T-cell (primary cell): ENCODE data around the gene ATG4D. TPM values are rescaled to one million over a fixed set of nuclear protein-coding genes. Genes with fewer than 3 reads are reported as not detected.
A peak's percentile ranks its signal among the peaks of the same experiment; 100 is the strongest.
"Not testable (repeated sequence)": the region's sequence is repeated elsewhere in the genome, so short reads cannot be mapped to it uniquely, and the experiment has no call there.

Experiments
- ATAC-seq, 4 experiments: fragments of 200-7000 bp in 3 of 4; fragments of 150-1000 bp in 1 of 4; cut with Tn5 transposase; replicated peaks in 1 of 4; 1 replicate in 3 of 4; 2 replicates in 1 of 4; pipeline ENCODE4 v1.10.0; 2021; ENCODE audit warnings: moderate library complexity in 3 of 4, mild to moderate bottlenecking in 2 of 4, moderate number of reproducible peaks in 1 of 4
- CTCF ChIA-PET, 2 donors: fragments of 300-600 bp; sonication (Branson Sonifier 250); formaldehyde crosslinking; loops; one replicate each; lab custom pipeline; 2022; ENCODE audit warnings: antibody characterized with exemption in 2 of 2; lab: Charles Lee
- POLR2A ChIA-PET, 2 donors: fragments of 300-600 bp; sonication (Branson Sonifier 250); formaldehyde crosslinking; loops; one replicate each; lab custom pipeline; 2022; ENCODE audit warnings: antibody characterized with exemption in 2 of 2; lab: Charles Lee
- DNase-seq, 35 experiments: peaks; one replicate each; pipeline versions ENCODE4 v3.0.0 to v3.0.0-alpha.2; 2013 to 2023
- H3K27ac ChIP-seq: one replicate; pipeline ENCODE4 v1.5.1; 2013; ENCODE audit warnings: low read length
- H3K27me3 ChIP-seq, 2 experiments: replicated peaks in 1 of 2; 1 replicate in 1 of 2; 2 replicates in 1 of 2; pipeline versions ENCODE4 v1.6.1 to v1.7.0; 2013; ENCODE audit warnings: low read length in 1 of 2, mixed read lengths in 1 of 2; ENCODE audit not compliant: control insufficient read depth in 2 of 2, insufficient read depth in 2 of 2; ENCODE audit errors: extremely low read depth in 1 of 2
- H3K36me3 ChIP-seq, 2 donors: 1 replicate in 1 of 2; 2 replicates in 1 of 2; pipeline versions ENCODE4 v1.6.1 to v1.7.0; 2013; ENCODE audit warnings: low read length in 1 of 2; ENCODE audit not compliant: control insufficient read depth in 2 of 2, insufficient read depth in 1 of 2; ENCODE audit errors: extremely low read depth in 1 of 2
- H3K4me1 ChIP-seq, 2 experiments: 1 replicate in 1 of 2; 2 replicates in 1 of 2; pipeline versions ENCODE4 v1.6.1 to v1.7.0; 2013; ENCODE audit warnings: low read length in 2 of 2, mixed read lengths in 1 of 2; ENCODE audit not compliant: insufficient read depth in 2 of 2, control insufficient read depth in 1 of 2; ENCODE audit errors: extremely low read depth in 1 of 2
- H3K4me3 ChIP-seq, 2 donors: 1 replicate in 1 of 2; 2 replicates in 1 of 2; pipeline versions ENCODE4 v1.5.1 to v1.7.0; 2013; ENCODE audit warnings: mild to moderate bottlenecking in 2 of 2, low read length in 1 of 2, moderate library complexity in 1 of 2; ENCODE audit not compliant: control insufficient read depth in 1 of 2; ENCODE audit errors: extremely low read depth in 1 of 2
- H3K9me3 ChIP-seq: 2 replicates; pipeline ENCODE4 v1.7.0; 2013
- H3K27ac Mint-ChIP-seq, 2 donors: one replicate each; pipeline ENCODE4 v1.8.0; 2020 to 2021; ENCODE audit warnings: mild to moderate bottlenecking in 2 of 2, mixed read lengths in 2 of 2
- H3K27me3 Mint-ChIP-seq, 2 donors: one replicate each; pipeline ENCODE4 v1.8.0; 2021 to 2022; ENCODE audit warnings: mixed read lengths in 2 of 2
- H3K36me3 Mint-ChIP-seq: one replicate; pipeline ENCODE4 v1.8.0; 2021; ENCODE audit warnings: mixed read lengths
- H3K4me1 Mint-ChIP-seq, 3 donors: one replicate each; pipeline ENCODE4 v1.8.0; 2020 to 2022; ENCODE audit warnings: mixed read lengths in 3 of 3, mild to moderate bottlenecking in 1 of 3
- H3K4me3 Mint-ChIP-seq, 3 donors: one replicate each; pipeline ENCODE4 v1.8.0; 2020 to 2022; ENCODE audit warnings: mild to moderate bottlenecking in 3 of 3, mixed read lengths in 3 of 3, moderate library complexity in 3 of 3
- H3K9me3 Mint-ChIP-seq, 3 donors: one replicate each; pipeline ENCODE4 v1.8.0; 2020 to 2022; ENCODE audit warnings: mixed read lengths in 3 of 3
- WGBS: methylation state at CpG from one replicate; pipeline ENCODE4 v1.1.5; 2013; ENCODE audit warnings: missing lambda C conversion rate; ENCODE audit not compliant: insufficient coverage; 5-methylcytosine and 5-hydroxymethylcytosine counted together
- total RNA-seq, 35 experiments: library from RNA in 6 of 35; stranded (reverse) in 6 of 35; fragments of 120-200 nt in 1 of 35; gene quantifications; one replicate each; pipeline versions ENCODE4 v1.2.1 to v1.2.4 and lab custom pipeline; 2013 to 2026

Gene ATG4D
- total RNA-seq, 5 donors from 2014 or later (not counting 1 experiment from before 2014, with no cell fraction given): 55.7 to 63.0 (median 60.9) TPM

DNA sequence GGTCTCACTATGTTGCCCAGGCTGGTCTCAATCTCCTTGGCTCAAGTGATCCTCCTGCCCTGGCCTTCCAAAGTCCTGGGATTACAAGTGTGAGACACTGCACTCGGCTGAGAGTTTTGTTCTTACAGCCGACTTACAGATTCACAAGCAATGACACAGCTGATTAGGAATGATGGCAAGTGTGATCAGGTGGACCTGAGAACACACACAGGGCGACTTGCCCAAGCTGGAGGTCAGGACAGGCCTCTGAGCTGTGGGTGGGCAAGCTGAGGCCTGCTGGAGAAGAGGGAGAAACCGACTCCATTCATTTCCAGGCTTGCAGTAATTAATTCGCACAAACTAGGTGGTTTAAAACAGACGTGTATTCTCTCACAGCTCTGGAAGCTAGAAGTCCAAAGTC lies 8.1 kb upstream of the ATG4D start:
- Histone ChIP-seq H3K36me3 (no peaks in the 10 kb centered on the region), H3K9me3 (no peaks in the 10 kb centered on the region), H3K27ac (no peak overlapping the region), H3K4me1 (no peaks in the 10 kb centered on the region), H3K27me3 (peaks cover 0 to 34% of the 10 kb centered on the region in 2 experiments), H3K4me3 (no peak overlapping the region)
- Mint-ChIP-seq H3K36me3 (no peaks in the 10 kb centered on the region), H3K27me3 (peaks cover 15 to 32% of the 10 kb centered on the region in 2 donors), H3K27ac (no peak overlapping the region), H3K4me3 (no peak overlapping the region), H3K9me3 (no peaks in the 10 kb centered on the region), H3K4me1 (no peaks in the 10 kb centered on the region)
- ChIA-PET CTCF (no interaction called here), POLR2A (interaction anchor here in 1 of 2 donors (0.6 kb wide), 1 partner anchor 25 kb away, joined by 3 read pairs; no protein-coding TSS in a partner anchor)
- WGBS: 80% methylated on average over 4 of the region's 6 CpGs
- ATAC-seq: no peak
- DNase-seq: no peak

DNA sequence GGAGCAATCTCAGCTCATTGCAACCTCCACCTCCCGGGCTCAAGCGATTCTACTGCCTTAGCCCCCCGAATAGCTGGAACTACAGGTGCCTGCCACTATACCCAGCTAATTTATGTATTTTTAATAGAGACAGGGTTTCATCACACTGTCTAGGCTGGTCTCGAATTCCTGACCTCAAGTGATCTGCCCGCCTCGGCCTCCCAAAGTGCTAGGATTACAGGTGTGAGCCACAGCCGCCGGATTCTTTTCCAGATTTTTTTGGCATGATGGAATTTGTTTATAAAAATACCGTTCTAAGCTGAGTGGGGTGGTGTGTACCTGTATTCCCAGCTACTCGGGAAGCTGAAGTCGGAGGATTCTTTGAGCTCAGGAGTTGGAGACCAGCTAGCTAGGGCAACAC lies 6.0 kb upstream of the ATG4D start:
- H3K27ac ChIP-seq: no peak overlapping the region
- no peaks in the 10 kb centered on the region for H3K36me3 ChIP-seq
- POLR2A ChIA-PET: interaction anchor here (0.6 kb wide), 2 partner anchors 21 to 28 kb away, joined by 4 to 5 read pairs; partner anchors contain the start of gene KRI1 (in 1 of the 2)
- H3K27ac Mint-ChIP-seq: no peak overlapping the region
- DNase-seq (no peak), ATAC-seq (no peak)
- no peaks in the 10 kb centered on the region for H3K4me1 ChIP-seq
- H3K4me3 ChIP-seq: no peak overlapping the region
- H3K4me3 Mint-ChIP-seq: no peak overlapping the region
- peaks cover 15 to 32% of the 10 kb centered on the region in 2 donors for H3K27me3 Mint-ChIP-seq
- H3K36me3 Mint-ChIP-seq: no peaks in the 10 kb centered on the region
- peaks cover 0 to 39% of the 10 kb centered on the region in 2 experiments for H3K27me3 ChIP-seq
- H3K4me1 Mint-ChIP-seq: no peaks in the 10 kb centered on the region
- H3K9me3 Mint-ChIP-seq: no peaks in the 10 kb centered on the region
- H3K9me3 ChIP-seq: no peaks in the 10 kb centered on the region
- 86% methylated on average over 5 of the region's 11 CpGs for WGBS
- CTCF ChIA-PET: interaction anchor here (0.6 to 0.7 kb wide), 4 partner anchors 10 to 1131 kb away, joined by 3 to 4 read pairs (median 3); no protein-coding TSS in a partner anchor

DNA sequence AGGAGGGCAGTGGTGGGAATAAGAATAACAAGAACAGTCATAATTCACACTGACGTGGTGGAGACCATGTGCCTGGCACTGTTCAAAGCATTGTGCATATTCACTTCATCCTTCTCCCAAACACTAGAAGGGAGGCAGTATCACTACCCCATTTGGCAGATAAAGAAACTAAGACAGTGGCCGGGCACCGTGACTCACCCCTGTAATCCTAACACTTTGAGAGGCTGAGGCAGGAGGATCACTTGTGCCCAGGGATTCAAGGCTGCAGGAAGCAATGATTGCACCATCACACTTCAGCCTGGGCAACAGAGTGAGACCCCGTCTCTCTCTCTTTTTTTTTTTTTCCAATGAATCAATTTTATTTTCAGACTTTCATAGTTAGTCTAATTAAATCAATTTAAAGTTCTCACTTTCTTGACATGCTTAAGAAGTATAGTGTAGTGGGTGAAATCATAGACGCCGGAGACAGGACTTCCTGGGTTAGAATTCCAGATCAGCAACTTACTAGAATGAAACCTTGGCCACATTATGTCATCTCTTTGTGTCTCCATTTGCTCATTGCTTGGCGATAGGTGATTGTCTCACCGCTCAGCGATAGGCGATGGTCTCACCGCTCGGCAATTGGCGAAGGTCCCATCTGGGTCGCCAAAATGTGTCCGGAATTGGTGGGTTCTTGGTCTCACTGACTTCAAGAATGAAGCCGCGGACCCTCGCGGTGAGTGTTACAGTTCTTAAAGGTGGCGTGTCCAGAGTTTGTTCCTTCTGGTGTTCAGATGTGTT lies 5.3 kb upstream of the ATG4D start:
- 62% methylated on average over 11 of the region's 20 CpGs for WGBS
- no peak for ATAC-seq

DNA sequence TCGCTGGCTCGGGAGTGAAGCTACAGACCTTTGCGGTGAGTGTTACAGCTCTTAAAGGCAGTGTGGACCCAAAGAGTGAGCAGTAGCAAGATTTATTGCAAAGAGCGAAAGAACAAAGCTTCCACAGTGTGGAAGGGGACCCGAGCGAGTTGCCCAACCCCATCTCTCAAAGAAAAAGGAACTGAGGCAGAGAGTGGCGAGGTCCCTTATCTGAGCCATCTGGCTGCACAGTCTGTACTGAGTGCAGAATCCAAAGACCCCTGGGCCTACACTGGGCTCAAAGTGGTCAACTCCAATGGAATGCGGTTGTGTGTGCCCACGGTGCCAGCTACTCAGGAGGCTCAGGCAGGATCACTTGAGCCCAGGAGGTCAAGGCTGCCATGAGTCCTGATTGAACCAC lies 4.7 kb upstream of the ATG4D start:
- H3K4me3 ChIP-seq, H3K4me3 Mint-ChIP-seq, H3K27ac ChIP-seq, H3K27ac Mint-ChIP-seq, ATAC-seq, H3K36me3 Mint-ChIP-seq, H3K4me1 ChIP-seq, H3K36me3 ChIP-seq, H3K9me3 ChIP-seq, DNase-seq, H3K9me3 Mint-ChIP-seq, POLR2A ChIA-PET, H3K4me1 Mint-ChIP-seq: not testable (repeated sequence)
- peaks cover 15 to 31% of the 10 kb centered on the region in 2 donors for H3K27me3 Mint-ChIP-seq
- 28% methylated on average over 5 of the region's 9 CpGs for WGBS
- CTCF ChIA-PET: interaction anchor here in 1 of 2 donors (0.6 kb wide), 1 partner anchor 30 kb away, joined by 4 read pairs; no protein-coding TSS in a partner anchor
- H3K27me3 ChIP-seq: peaks cover 0 to 39% of the 10 kb centered on the region in 2 experiments

More for the DNA sequence above, 5.3 kb upstream of the ATG4D start:
- peaks cover 0 to 3% (median 3%) of the 10 kb centered on the region in 3 donors for H3K4me1 Mint-ChIP-seq
- no peak overlapping the region for H3K4me3 Mint-ChIP-seq
- H3K9me3 ChIP-seq: no peaks in the 10 kb centered on the region
- DNase-seq: no peak
- no peak overlapping the region for H3K27ac ChIP-seq
- ChIA-PET CTCF (interaction anchor here in 1 of 2 donors (0.6 to 0.7 kb wide), 2 partner anchors 15 to 41 kb away, joined by 3 to 4 read pairs; no protein-coding TSS in a partner anchor), POLR2A (interaction anchor here (0.6 kb wide), 2 partner anchors 22 to 27 kb away, joined by 4 to 5 read pairs; partner anchors contain the start of gene KRI1 (in 1 of the 2))
- H3K27me3 Mint-ChIP-seq: peaks cover 15 to 32% of the 10 kb centered on the region in 2 donors
- peaks cover 0 to 39% of the 10 kb centered on the region in 2 experiments for H3K27me3 ChIP-seq
- no peaks in the 10 kb centered on the region for H3K36me3 ChIP-seq
- H3K27ac Mint-ChIP-seq: no peak overlapping the region
- peaks cover 0 to 6% of the 10 kb centered on the region in 2 experiments for H3K4me1 ChIP-seq
- no peak overlapping the region for H3K4me3 ChIP-seq
- no peaks in the 10 kb centered on the region for H3K9me3 Mint-ChIP-seq
- H3K36me3 Mint-ChIP-seq: no peaks in the 10 kb centered on the region

DNA sequence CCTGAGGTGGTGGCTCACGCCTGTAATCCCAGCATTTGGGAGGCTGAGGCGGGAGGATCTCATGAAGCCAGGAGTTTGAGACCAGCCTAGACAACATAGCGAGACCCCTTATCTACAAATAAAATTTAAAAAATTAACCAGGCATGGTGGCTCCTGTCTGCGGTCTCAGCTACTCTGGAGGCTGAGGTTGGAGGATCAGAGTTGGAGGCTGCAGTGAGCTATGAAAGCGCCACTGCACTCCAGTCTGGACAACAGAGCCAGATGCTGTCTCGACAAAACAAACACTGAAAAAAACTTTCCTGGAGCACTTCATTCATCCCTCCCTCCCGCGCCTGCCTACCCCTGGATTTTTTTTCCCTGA lies 665 bp upstream of the ATG4D start:
- H3K27ac Mint-ChIP-seq: peak overlapping the region; percentile 79
- 60% methylated on average over 6 of the region's 8 CpGs for WGBS
- CTCF ChIA-PET: interaction anchor here (0.5 to 1.4 kb wide), 6 partner anchors 8 to 210 kb away, joined by 3 to 5 read pairs (median 3); partner anchors contain the start of gene CDC37 (in 1 of the 2)
- H3K27me3 Mint-ChIP-seq: peaks cover 10 to 18% of the 10 kb centered on the region in 2 donors
- H3K36me3 Mint-ChIP-seq: peaks cover 3% of the 10 kb centered on the region
- H3K27ac ChIP-seq: peak overlapping the region; percentile 13
- H3K9me3 ChIP-seq: no peaks in the 10 kb centered on the region
- POLR2A ChIA-PET: interaction anchor here in 1 of 2 donors (0.7 kb wide), 2 partner anchors 26 to 159 kb away, joined by 8 to 10 read pairs; no protein-coding TSS in a partner anchor
- peaks cover 12 to 17% (median 16%) of the 10 kb centered on the region in 3 donors for H3K4me1 Mint-ChIP-seq
- H3K4me3 ChIP-seq: peak overlapping the region; percentile 35 to 91
- H3K4me3 Mint-ChIP-seq: peak overlapping the region; percentile 71 to 78 (median 75)
- ATAC-seq (no peak), DNase-seq (no peak)
- H3K4me1 ChIP-seq: peaks cover 4 to 32% of the 10 kb centered on the region in 2 experiments
- H3K27me3 ChIP-seq: peaks cover 0 to 24% of the 10 kb centered on the region in 2 experiments
- peaks cover 2 to 11% of the 10 kb centered on the region in 2 donors for H3K36me3 ChIP-seq
- no peaks in the 10 kb centered on the region for H3K9me3 Mint-ChIP-seq

DNA sequence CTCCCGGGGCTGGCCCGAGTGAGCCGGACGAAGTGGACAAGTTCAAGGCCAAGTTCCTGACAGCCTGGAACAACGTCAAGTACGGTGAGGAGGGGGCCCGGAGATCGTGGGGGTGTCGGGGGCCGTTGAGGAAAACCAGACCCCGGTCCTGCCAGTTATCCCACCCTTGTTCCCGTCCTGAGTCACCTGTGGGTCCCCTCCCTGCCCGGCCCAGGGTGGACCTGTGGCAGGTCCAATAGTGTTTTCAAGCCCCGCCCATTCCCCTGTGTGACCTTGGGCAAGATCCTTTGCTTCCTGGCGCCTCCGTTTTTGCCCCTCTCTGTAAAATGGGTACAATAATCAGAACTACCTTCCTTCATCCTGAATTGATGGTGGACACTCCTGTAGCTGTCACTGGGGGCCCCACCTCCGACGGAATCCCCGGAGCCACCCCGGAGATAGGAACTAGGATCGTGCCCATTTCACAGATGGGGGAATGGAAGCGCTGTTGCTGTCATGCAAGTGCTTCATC lies 593 bp downstream of the ATG4D start:
- peak in 1 of 4 experiments; percentile 6 for ATAC-seq
- WGBS: 21% methylated on average over 20 of the region's 22 CpGs
- peaks cover 3 to 8% of the 10 kb centered on the region in 2 donors for H3K27me3 Mint-ChIP-seq
- peaks cover 4 to 32% of the 10 kb centered on the region in 2 experiments for H3K4me1 ChIP-seq
- peak overlapping the region; percentile 71 to 91 for H3K4me3 ChIP-seq
- peak overlapping the region; percentile 27 for H3K27ac ChIP-seq
- H3K36me3 ChIP-seq: peaks cover 2 to 23% of the 10 kb centered on the region in 2 donors
- POLR2A ChIA-PET: no interaction called here
- peaks cover 0 to 15% of the 10 kb centered on the region in 2 experiments for H3K27me3 ChIP-seq
- peak in 3 of 35 experiments; percentile 14 to 39 (median 17) for DNase-seq
- no peaks in the 10 kb centered on the region for H3K9me3 Mint-ChIP-seq
- H3K4me1 Mint-ChIP-seq: peaks cover 12 to 17% (median 16%) of the 10 kb centered on the region in 3 donors
- H3K4me3 Mint-ChIP-seq: peak overlapping the region; percentile 84 to 89 (median 84)
- H3K36me3 Mint-ChIP-seq: peaks cover 3% of the 10 kb centered on the region
- peak overlapping the region; percentile 87 to 89 for H3K27ac Mint-ChIP-seq
- no peaks in the 10 kb centered on the region for H3K9me3 ChIP-seq
- CTCF ChIA-PET: no interaction called here
